Measurements from ENCODE around the gene TPGS1. TPM values are rescaled to one million over a fixed set of nuclear protein-coding genes. Genes with fewer than 3 reads are reported as not detected.
A peak's percentile ranks its signal among the peaks of the same experiment; 100 is the strongest.

The TPGS1 gene
- total RNA-seq, 1 donor from 2014 or later, result 26.1 TPM

GRCh38 chr19:543910-544608 is 36.8 kb downstream of the TPGS1 start, which contains the start of gene GZMM:
Gene GZMM (plus strand): TSS chr19:544053. CDS start chr19:544072, 19 bp downstream.
- Mint-ChIP-seq H3K9me3 (no peaks in the 10 kb centered on the region), H3K4me1 (ENCODE audit: unreplicated experiment) (no peaks in the 10 kb centered on the region), H3K27me3 (no peaks in the 10 kb centered on the region), H3K27ac (peak within 1 kb of the TSS; percentile 16), H3K4me3 (no peak within 1 kb of the TSS), H3K36me3 (no peaks in the 10 kb centered on the region)
- TF ChIP-seq CTCF (conservative IDR thresholded peaks at IDR 0.05), result no peak
- no peak for DNase-seq (ENCODE audit: extremely low spot score, unreplicated experiment)

GRCh38 chr19:547117-547516 is 39.8 kb downstream of the TPGS1 start:
- H3K27ac Mint-ChIP-seq, result no peak overlapping the region
- no peaks in the 10 kb centered on the region for H3K4me1 Mint-ChIP-seq (ENCODE audit: unreplicated experiment)

GRCh38 chr19:547836-548720 is 40.8 kb downstream of the TPGS1 start:
- H3K9me3 Mint-ChIP-seq, result no peaks in the 10 kb centered on the region

More at GRCh38 chr19:547117-547516, 39.8 kb downstream of the TPGS1 start:
- no peaks in the 10 kb centered on the region for H3K36me3 Mint-ChIP-seq
- TF ChIP-seq CTCF (conservative IDR thresholded peaks at IDR 0.05), result no peak
- H3K27me3 Mint-ChIP-seq, result no peaks in the 10 kb centered on the region
- DNase-seq (ENCODE audit: extremely low spot score, unreplicated experiment), result no peak
- H3K9me3 Mint-ChIP-seq, result no peaks in the 10 kb centered on the region
- no peak overlapping the region for H3K4me3 Mint-ChIP-seq

GRCh38 chr19:548886-549830 is 41.9 kb downstream of the TPGS1 start:
- DNase-seq (ENCODE audit: extremely low spot score, unreplicated experiment), result no peak
- no peak for TF ChIP-seq CTCF (conservative IDR thresholded peaks at IDR 0.05)
- no peak overlapping the region for H3K27ac Mint-ChIP-seq
- no peaks in the 10 kb centered on the region for H3K36me3 Mint-ChIP-seq
- no peaks in the 10 kb centered on the region for H3K27me3 Mint-ChIP-seq
- H3K4me3 Mint-ChIP-seq, result no peak overlapping the region
- no peaks in the 10 kb centered on the region for H3K4me1 Mint-ChIP-seq (ENCODE audit: unreplicated experiment)
- H3K9me3 Mint-ChIP-seq, result no peaks in the 10 kb centered on the region

More at GRCh38 chr19:547836-548720, 40.8 kb downstream of the TPGS1 start:
- H3K4me3 Mint-ChIP-seq, result no peak overlapping the region
- no peaks in the 10 kb centered on the region for H3K27me3 Mint-ChIP-seq
- DNase-seq (ENCODE audit: extremely low spot score, unreplicated experiment), result no peak
- H3K36me3 Mint-ChIP-seq, result no peaks in the 10 kb centered on the region
- TF ChIP-seq CTCF (conservative IDR thresholded peaks at IDR 0.05), result no peak
- H3K4me1 Mint-ChIP-seq (ENCODE audit: unreplicated experiment), result no peaks in the 10 kb centered on the region
- no peak overlapping the region for H3K27ac Mint-ChIP-seq

- H3K4me3 Mint-ChIP-seq, result no peak overlapping the region
- no peaks in the 10 kb centered on the region for H3K4me1 Mint-ChIP-seq (ENCODE audit: unreplicated experiment)
- H3K27ac Mint-ChIP-seq, result no peak overlapping the region
- H3K9me3 Mint-ChIP-seq, result no peaks in the 10 kb centered on the region
- no peaks in the 10 kb centered on the region for H3K27me3 Mint-ChIP-seq
- no peaks in the 10 kb centered on the region for H3K36me3 Mint-ChIP-seq
- TF ChIP-seq CTCF (conservative IDR thresholded peaks at IDR 0.05), result no peak
- DNase-seq (ENCODE audit: extremely low spot score, unreplicated experiment), result no peak
Measured at GRCh38 chr19:554817-555216, 47.5 kb downstream of the TPGS1 start.
